Mesenchymal stem cell (in vitro differentiated cells and primary cell): Measurements from ENCODE around the gene KIRREL3.

ENCODE experiments used
- DNase-seq: peaks from one replicate; pipeline ENCODE4 v3.0.0-alpha.2; 2013
- H2AFZ ChIP-seq: one replicate; pipeline ENCODE4 v1.6.1; 2013; ENCODE audit warnings: low read depth, mild to moderate bottlenecking, control low read depth, inconsistent platforms, low read length, moderate library complexity
- H2AK5ac ChIP-seq: 2 replicates; pipeline ENCODE4 v1.6.1; 2013; ENCODE audit warnings: low read length, moderate library complexity, mild to moderate bottlenecking, inconsistent platforms; ENCODE audit not compliant: severe bottlenecking
- H2BK120ac ChIP-seq: one replicate; pipeline ENCODE4 v1.6.1; 2013; ENCODE audit warnings: low read depth, mild to moderate bottlenecking, inconsistent platforms, low read length, moderate library complexity
- H2BK12ac ChIP-seq, 2 experiments: one replicate each; pipeline ENCODE4 v1.6.1; 2013; ENCODE audit warnings: inconsistent platforms in 2 of 2, low read length in 2 of 2, mild to moderate bottlenecking in 2 of 2, moderate library complexity in 2 of 2, control low read depth in 1 of 2
- H2BK15ac ChIP-seq: one replicate; pipeline ENCODE4 v1.6.1; 2013; ENCODE audit warnings: mild to moderate bottlenecking, low read depth, inconsistent platforms; ENCODE audit not compliant: poor library complexity, severe bottlenecking
- H2BK5ac ChIP-seq: 2 replicates; pipeline ENCODE4 v1.6.1; 2013; ENCODE audit warnings: low read depth, mild to moderate bottlenecking, low read length, control low read depth, inconsistent platforms; ENCODE audit not compliant: poor library complexity, severe bottlenecking
- H3K14ac ChIP-seq, 2 experiments: one replicate each; pipeline ENCODE4 v1.6.1; 2013; ENCODE audit warnings: inconsistent platforms in 2 of 2, low read length in 2 of 2, control low read depth in 1 of 2, mild to moderate bottlenecking in 1 of 2, moderate library complexity in 1 of 2
- H3K18ac ChIP-seq, 2 experiments: one replicate each; pipeline ENCODE4 v1.6.1; 2013; ENCODE audit warnings: inconsistent platforms in 2 of 2, low read length in 2 of 2, control low read depth in 1 of 2, low read depth in 1 of 2, mild to moderate bottlenecking in 1 of 2
- H3K23ac ChIP-seq, 2 experiments: one replicate each; pipeline ENCODE4 v1.6.1; 2013; ENCODE audit warnings: inconsistent platforms in 2 of 2, low read length in 2 of 2, mild to moderate bottlenecking in 2 of 2, moderate library complexity in 2 of 2, control low read depth in 1 of 2
- H3K27ac ChIP-seq: 2 replicates; pipeline ENCODE4 v1.5.1; 2013; ENCODE audit warnings: mild to moderate bottlenecking, moderate library complexity, low read length, control low read depth, inconsistent platforms; ENCODE audit not compliant: poor library complexity, severe bottlenecking
- H3K27me3 ChIP-seq, 2 experiments: 2 replicates each; pipeline versions ENCODE4 v1.6.1 to v1.7.0; 2013; ENCODE audit warnings: low read length in 2 of 2, mild to moderate bottlenecking in 2 of 2, moderate library complexity in 2 of 2, control low read depth in 1 of 2, inconsistent platforms in 1 of 2; ENCODE audit not compliant: control insufficient read depth in 1 of 2, insufficient read depth in 1 of 2
- H3K36me3 ChIP-seq, 2 experiments: 2 replicates each; pipeline versions ENCODE4 v1.6.1 to v1.7.0; 2013; ENCODE audit warnings: low read length in 2 of 2, control low read depth in 1 of 2, inconsistent platforms in 1 of 2, low read depth in 1 of 2, mild to moderate bottlenecking in 1 of 2; ENCODE audit not compliant: insufficient read depth in 2 of 2, control insufficient read depth in 1 of 2
- H3K4ac ChIP-seq, 2 experiments: one replicate each; pipeline ENCODE4 v1.6.1; 2013; ENCODE audit warnings: inconsistent platforms in 2 of 2, low read length in 2 of 2, mild to moderate bottlenecking in 2 of 2, moderate library complexity in 2 of 2, control low read depth in 1 of 2, low read depth in 1 of 2
- H3K4me1 ChIP-seq: 2 replicates; pipeline ENCODE4 v1.6.1; 2013; ENCODE audit warnings: low read depth, low read length, control low read depth; ENCODE audit not compliant: control insufficient read depth, insufficient read depth
- H3K4me2 ChIP-seq: 2 replicates; pipeline ENCODE4 v1.6.1; 2013; ENCODE audit warnings: low read length, mild to moderate bottlenecking, inconsistent platforms; ENCODE audit not compliant: poor library complexity, severe bottlenecking
- H3K4me3 ChIP-seq, 2 experiments: 2 replicates each; pipeline versions ENCODE4 v1.5.1 to v1.7.0; 2013; ENCODE audit warnings: low read length in 2 of 2, mild to moderate bottlenecking in 2 of 2, control low read depth in 1 of 2, low read depth in 1 of 2; ENCODE audit not compliant: insufficient read depth in 1 of 2
- H3K79me1 ChIP-seq: replicated peaks from 2 replicates; pipeline ENCODE4 v1.6.1; 2013; ENCODE audit warnings: mild to moderate bottlenecking, control low read depth, low read length, inconsistent platforms; ENCODE audit not compliant: poor library complexity, severe bottlenecking
- H3K9ac ChIP-seq: 2 replicates; pipeline ENCODE4 v1.7.0; 2013; ENCODE audit warnings: mild to moderate bottlenecking, low read length, moderate library complexity
- H3K9me3 ChIP-seq: 2 replicates; pipeline ENCODE4 v1.7.0; 2013; ENCODE audit warnings: mild to moderate bottlenecking, low read length; ENCODE audit not compliant: control insufficient read depth
- H4K8ac ChIP-seq: one replicate; pipeline ENCODE4 v1.6.1; 2013; ENCODE audit warnings: inconsistent platforms, mild to moderate bottlenecking, low read length, moderate library complexity
- H4K91ac ChIP-seq: one replicate; pipeline ENCODE4 v1.6.1; 2013; ENCODE audit warnings: mild to moderate bottlenecking, low read length, inconsistent platforms
- WGBS: methylation state at CpG from one replicate; pipeline ENCODE4 v1.1.7; 2013; ENCODE audit warnings: mixed read lengths; 5-methylcytosine and 5-hydroxymethylcytosine counted together

Gene KIRREL3

GRCh38 chr11:126662035-126662790 is 338.4 kb downstream of the KIRREL3 start:
- H3K4me1 ChIP-seq = no peaks in the 10 kb centered on the region
- H3K27ac ChIP-seq = no peak overlapping the region
- H3K23ac ChIP-seq = no peak overlapping the region
- H3K79me1 ChIP-seq = no peaks in the 10 kb centered on the region
- H2AK5ac ChIP-seq = no peak overlapping the region
- H4K91ac ChIP-seq = no peak overlapping the region
- H3K4me3 ChIP-seq = no peak overlapping the region
- no peak overlapping the region for H3K9ac ChIP-seq
- H3K18ac ChIP-seq = no peak overlapping the region
- H3K27me3 ChIP-seq = peaks cover 0 to 13% of the 10 kb centered on the region in 2 experiments
- no peak overlapping the region for H2BK120ac ChIP-seq
- H2BK5ac ChIP-seq = no peak overlapping the region
- H2AFZ ChIP-seq = no peak overlapping the region
- no peak overlapping the region for H2BK12ac ChIP-seq
- DNase-seq = no peak
- H3K4ac ChIP-seq = no peak overlapping the region
- H2BK15ac ChIP-seq = no peak overlapping the region
- H4K8ac ChIP-seq = no peak overlapping the region
- no peak overlapping the region for H3K14ac ChIP-seq
- peaks cover 0 to 3% of the 10 kb centered on the region in 2 experiments for H3K36me3 ChIP-seq
- 54% methylated on average over 8 of the region's 8 CpGs for WGBS
- H3K9me3 ChIP-seq = no peaks in the 10 kb centered on the region
- no peak overlapping the region for H3K4me2 ChIP-seq

GRCh38 chr11:126660761-126661425 is 339.7 kb downstream of the KIRREL3 start:
- H2AK5ac ChIP-seq = no peak overlapping the region

GRCh38 chr11:126660321-126660720 is 340.2 kb downstream of the KIRREL3 start:
- H3K14ac ChIP-seq = no peak overlapping the region
- no peak overlapping the region for H4K91ac ChIP-seq
- no peak overlapping the region for H3K4me2 ChIP-seq
- H3K23ac ChIP-seq = no peak overlapping the region
- no peak overlapping the region for H2BK12ac ChIP-seq
- H3K9me3 ChIP-seq = no peaks in the 10 kb centered on the region
- H3K9ac ChIP-seq = no peak overlapping the region
- H2BK120ac ChIP-seq = no peak overlapping the region
- H3K18ac ChIP-seq = no peak overlapping the region
- H3K79me1 ChIP-seq = no peaks in the 10 kb centered on the region
- no peak overlapping the region for H3K27ac ChIP-seq
- no peak overlapping the region for H2BK5ac ChIP-seq
- WGBS = 66% methylated on average over 5 of the region's 5 CpGs
- no peak overlapping the region for H4K8ac ChIP-seq
- H3K4me3 ChIP-seq = no peak overlapping the region
- no peak overlapping the region for H2AFZ ChIP-seq
- H3K4me1 ChIP-seq = no peaks in the 10 kb centered on the region
- H3K27me3 ChIP-seq = peaks cover 2 to 7% of the 10 kb centered on the region in 2 experiments
- DNase-seq = no peak
- H2BK15ac ChIP-seq = no peak overlapping the region
- no peak overlapping the region for H3K4ac ChIP-seq
- H3K36me3 ChIP-seq = peaks cover 0 to 3% of the 10 kb centered on the region in 2 experiments
- no peak overlapping the region for H2AK5ac ChIP-seq

More at GRCh38 chr11:126660761-126661425, 339.7 kb downstream of the KIRREL3 start:
- Histone ChIP-seq H3K14ac (no peak overlapping the region), H3K9me3 (no peaks in the 10 kb centered on the region), H3K4me1 (no peaks in the 10 kb centered on the region), H2BK15ac (no peak overlapping the region), H3K4me2 (no peak overlapping the region), H3K9ac (no peak overlapping the region), H3K36me3 (peaks cover 0 to 3% of the 10 kb centered on the region in 2 experiments), H2BK120ac (no peak overlapping the region), H2AFZ (no peak overlapping the region), H4K91ac (no peak overlapping the region), H3K27ac (no peak overlapping the region), H3K4ac (no peak overlapping the region), H3K79me1 (no peaks in the 10 kb centered on the region), H4K8ac (no peak overlapping the region), H3K4me3 (no peak overlapping the region), H3K18ac (no peak overlapping the region), H3K27me3 (peaks cover 0 to 9% of the 10 kb centered on the region in 2 experiments), H2BK5ac (no peak overlapping the region), H3K23ac (no peak overlapping the region), H2BK12ac (no peak overlapping the region)
- DNase-seq = no peak
- 53% methylated on average over 2 of the region's 2 CpGs for WGBS

DNA sequence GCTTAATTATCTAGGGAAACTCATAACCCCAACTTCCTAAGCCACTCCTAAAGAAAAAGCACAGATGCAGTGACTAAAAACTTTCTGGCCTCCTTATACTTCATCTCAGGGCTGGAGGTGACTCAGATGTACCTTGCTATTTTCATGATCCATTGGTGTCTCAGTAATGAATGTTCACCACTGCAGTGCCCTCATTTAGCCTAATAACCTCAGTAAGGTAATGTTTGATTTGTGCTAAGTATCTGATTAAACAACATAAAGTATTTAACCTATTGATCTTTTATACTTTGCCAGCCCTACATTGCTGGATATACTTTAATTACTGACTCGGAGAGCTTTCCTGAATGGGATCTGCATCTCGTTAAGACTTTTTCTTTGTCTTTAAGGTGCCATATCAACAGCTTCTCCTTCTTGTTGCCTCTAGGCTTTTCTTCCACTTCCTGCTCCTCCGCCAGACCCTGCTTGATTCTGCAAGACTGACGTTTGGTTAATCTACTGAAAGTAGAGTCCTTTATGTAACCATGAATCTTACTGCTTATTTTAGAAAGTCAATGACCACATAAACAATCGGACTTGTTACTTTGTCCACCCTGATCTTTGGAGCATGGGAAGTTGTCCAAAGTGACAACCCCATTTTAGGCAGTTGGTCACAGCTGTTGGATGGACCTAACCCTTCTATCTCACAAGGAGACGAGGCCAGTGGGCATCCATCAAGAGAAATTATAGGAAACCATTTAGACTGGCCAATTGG is 342.1 kb downstream of the KIRREL3 start:
- no peak overlapping the region for H2AFZ ChIP-seq
- no peak for DNase-seq
- H3K4me3 ChIP-seq = no peak overlapping the region
- H3K14ac ChIP-seq = no peak overlapping the region
- no peak overlapping the region for H3K4me2 ChIP-seq
- no peak overlapping the region for H3K9ac ChIP-seq
- no peak overlapping the region for H4K8ac ChIP-seq
- WGBS = 73% methylated on average over 6 of the region's 6 CpGs
- H2BK5ac ChIP-seq = no peak overlapping the region
- H3K18ac ChIP-seq = no peak overlapping the region
- no peak overlapping the region for H4K91ac ChIP-seq
- no peak overlapping the region for H3K23ac ChIP-seq
- no peak overlapping the region for H2AK5ac ChIP-seq
- H3K79me1 ChIP-seq = no peaks in the 10 kb centered on the region
- no peak overlapping the region for H2BK120ac ChIP-seq
- H2BK15ac ChIP-seq = no peak overlapping the region
- no peak overlapping the region for H3K4ac ChIP-seq
- peaks cover 0 to 4% of the 10 kb centered on the region in 2 experiments for H3K27me3 ChIP-seq
- H3K36me3 ChIP-seq = peaks cover 0 to 3% of the 10 kb centered on the region in 2 experiments
- H2BK12ac ChIP-seq = no peak overlapping the region
- H3K4me1 ChIP-seq = no peaks in the 10 kb centered on the region
- no peaks in the 10 kb centered on the region for H3K9me3 ChIP-seq
- H3K27ac ChIP-seq = no peak overlapping the region
